ENCODE data around the gene MAP3K12. TPM values are rescaled to one million over a fixed set of nuclear protein-coding genes. Genes with fewer than 3 reads are reported as not detected.
A peak's percentile ranks its signal among the peaks of the same experiment; 100 is the strongest.

MAP3K12 gene
- total RNA-seq, 2 experiments from 2014 or later, result 6.0 to 8.2 TPM

DNA sequence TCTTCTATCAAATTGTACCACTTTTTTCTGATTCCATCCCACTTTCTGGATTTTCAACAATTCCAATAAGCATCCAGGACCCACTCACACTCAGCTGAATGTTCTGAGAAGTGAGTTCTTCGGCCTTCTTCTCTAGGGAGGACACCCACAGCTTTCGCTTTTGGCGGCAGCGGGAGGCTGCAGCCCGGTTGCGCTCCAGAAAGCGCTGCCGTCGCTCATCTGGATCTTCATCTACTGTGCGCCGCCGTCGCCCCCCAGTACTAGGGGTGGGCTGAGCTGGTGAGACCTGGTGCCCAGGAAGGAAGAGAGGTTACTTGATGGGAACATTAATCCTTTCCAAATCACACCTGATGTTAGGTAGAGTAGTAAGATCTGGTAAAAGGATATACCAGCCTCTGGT lies 25.2 kb upstream of the MAP3K12 start:
- peaks cover 13% of the 10 kb centered on the region for H3K36me3 Mint-ChIP-seq (ENCODE audit: low read depth)
- H3K9me3 Mint-ChIP-seq, result no peaks in the 10 kb centered on the region
- no peaks in the 10 kb centered on the region for H3K27me3 Mint-ChIP-seq (ENCODE audit: low read depth)
- intact Hi-C loops (cut with micrococcal nuclease), result no loop called here
- H3K4me3 Mint-ChIP-seq, result no peak overlapping the region
- CTCF ChIA-PET, result interaction anchor here (0.8 kb wide), 1 partner anchor 12 kb away, joined by 3 read pairs; no protein-coding TSS in a partner anchor
- DNase-seq, result no peak
- H3K4me1 Mint-ChIP-seq (ENCODE audit: low read depth), result no peaks in the 10 kb centered on the region
- H3K27ac Mint-ChIP-seq, result no peak overlapping the region

DNA sequence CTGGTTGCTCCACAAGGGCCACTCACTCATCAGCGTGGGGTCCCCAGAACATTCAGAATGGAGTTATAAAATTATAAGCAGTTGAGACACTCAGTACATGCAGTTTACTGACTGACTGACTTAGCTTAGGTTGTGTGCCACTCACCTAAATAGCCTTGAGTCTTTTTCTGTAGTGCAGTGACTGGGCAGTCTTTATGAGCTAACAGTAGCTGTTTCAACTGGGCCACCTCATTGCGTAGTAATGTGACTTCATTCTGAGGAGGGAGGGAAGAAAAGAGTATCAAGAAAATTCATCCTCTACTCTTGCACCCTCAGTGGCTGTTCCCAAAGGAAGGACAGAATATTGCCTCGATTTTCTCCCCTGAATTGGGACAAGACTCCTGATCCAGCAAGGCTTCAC lies 23.9 kb upstream of the MAP3K12 start:
- Mint-ChIP-seq H3K4me3 (no peak overlapping the region), H3K27ac (no peak overlapping the region), H3K36me3 (ENCODE audit: low read depth) (peaks cover 13% of the 10 kb centered on the region), H3K4me1 (ENCODE audit: low read depth) (no peaks in the 10 kb centered on the region), H3K9me3 (no peaks in the 10 kb centered on the region), H3K27me3 (ENCODE audit: low read depth) (no peaks in the 10 kb centered on the region)
- DNase-seq, result no peak
- intact Hi-C loops (cut with micrococcal nuclease), result no loop called here
- CTCF ChIA-PET, result interaction anchor here (0.6 to 3.8 kb wide), 3 partner anchors 14 to 223 kb away, joined by 3 to 21 read pairs (median 4); no protein-coding TSS in a partner anchor

DNA sequence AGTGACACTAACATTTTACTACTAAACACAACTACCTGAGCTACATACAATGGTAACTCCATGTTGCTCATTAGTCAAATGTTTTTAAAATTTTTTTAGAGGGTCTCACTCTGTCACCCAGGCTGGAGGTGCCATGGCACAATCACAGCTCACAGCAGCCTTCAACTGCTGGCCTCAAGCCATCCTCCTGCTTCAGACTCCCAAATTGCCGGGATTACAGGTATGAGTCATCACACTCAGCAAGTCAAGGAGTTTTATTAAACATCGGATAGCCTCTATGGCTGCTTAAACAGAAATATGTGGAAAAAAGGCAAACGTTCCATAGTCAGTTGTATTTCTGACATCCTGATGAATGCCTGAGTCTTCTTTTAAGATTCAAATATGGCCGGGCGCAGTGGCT lies 19.1 kb upstream of the MAP3K12 start:
- peaks cover 8% of the 10 kb centered on the region for H3K36me3 Mint-ChIP-seq (ENCODE audit: low read depth)
- H3K4me1 Mint-ChIP-seq (ENCODE audit: low read depth), result no peaks in the 10 kb centered on the region
- CTCF ChIA-PET, result interaction anchor here (0.7 to 1.8 kb wide), 2 partner anchors 10 to 184 kb away, joined by 4 to 7 read pairs; no protein-coding TSS in a partner anchor
- H3K27me3 Mint-ChIP-seq (ENCODE audit: low read depth), result no peaks in the 10 kb centered on the region
- no peak overlapping the region for H3K27ac Mint-ChIP-seq
- H3K9me3 Mint-ChIP-seq, result no peaks in the 10 kb centered on the region
- no peak overlapping the region for H3K4me3 Mint-ChIP-seq
- intact Hi-C loops (cut with micrococcal nuclease), result no loop called here
- DNase-seq, result no peak

DNA sequence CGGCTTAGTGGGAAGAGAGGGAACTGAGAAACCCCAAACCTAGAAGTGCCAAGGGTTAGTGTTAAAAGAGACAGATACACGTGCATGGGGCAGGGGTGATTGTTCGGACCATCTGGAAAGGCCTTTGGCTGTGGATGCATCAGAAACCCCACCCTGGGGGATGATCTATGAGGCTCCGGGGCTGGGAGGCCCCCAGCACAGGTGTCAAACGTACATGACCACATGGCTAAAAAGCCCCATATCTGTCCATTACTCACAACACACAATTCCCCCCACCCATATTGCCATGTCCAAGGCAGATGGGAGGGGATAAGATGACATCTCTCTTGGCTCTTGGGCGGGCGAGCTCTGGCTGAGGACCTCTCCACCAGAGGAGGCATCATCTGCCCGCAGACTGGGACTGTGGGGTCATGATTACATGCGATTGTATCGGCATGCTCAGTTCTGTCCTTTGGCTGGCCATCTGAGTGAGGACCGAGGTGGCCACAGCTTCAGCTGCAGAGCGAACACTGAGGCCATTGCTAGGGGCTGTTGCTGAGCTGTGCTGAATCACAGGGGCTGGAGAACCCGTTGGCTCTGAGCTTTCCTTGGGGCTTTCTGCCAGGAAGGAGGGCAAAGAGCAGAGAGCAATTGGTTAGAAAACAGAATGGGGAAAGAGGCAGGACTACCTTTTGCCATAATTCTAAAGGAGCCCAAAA lies 17.6 kb upstream of the MAP3K12 start:
- CTCF ChIA-PET, result interaction anchor here (1.8 kb wide), 1 partner anchor 8 kb away, joined by 7 read pairs; no protein-coding TSS in a partner anchor
- Mint-ChIP-seq H3K27me3 (ENCODE audit: low read depth) (no peaks in the 10 kb centered on the region), H3K36me3 (ENCODE audit: low read depth) (peaks cover 6% of the 10 kb centered on the region), H3K4me3 (no peak overlapping the region), H3K27ac (no peak overlapping the region), H3K9me3 (no peaks in the 10 kb centered on the region), H3K4me1 (ENCODE audit: low read depth) (no peaks in the 10 kb centered on the region)
- intact Hi-C loops (cut with micrococcal nuclease), result no loop called here
- no peak for DNase-seq

DNA sequence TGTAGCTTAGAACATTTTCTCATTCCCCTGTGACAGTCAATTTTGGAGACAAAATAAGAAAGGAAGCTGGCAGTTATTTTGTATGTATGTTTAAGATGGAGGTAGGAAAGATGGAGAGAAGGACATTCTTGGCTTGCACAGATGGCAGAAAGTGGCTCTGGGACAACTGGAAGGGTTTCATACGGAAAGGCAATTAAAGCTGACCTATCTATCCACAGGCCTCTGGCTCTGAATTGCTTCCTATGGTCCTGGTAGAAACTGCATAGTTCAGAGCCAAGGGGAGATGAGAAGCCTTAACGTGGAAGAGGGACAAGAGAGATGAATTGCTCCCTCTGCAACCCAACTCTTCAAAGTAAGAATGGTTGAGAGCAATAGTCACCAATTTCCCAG lies 16.0 kb upstream of the MAP3K12 start:
- Mint-ChIP-seq H3K27ac (no peak overlapping the region), H3K4me1 (ENCODE audit: low read depth) (no peaks in the 10 kb centered on the region), H3K4me3 (no peak overlapping the region), H3K36me3 (ENCODE audit: low read depth) (peaks cover 2% of the 10 kb centered on the region), H3K27me3 (ENCODE audit: low read depth) (no peaks in the 10 kb centered on the region), H3K9me3 (no peaks in the 10 kb centered on the region)
- CTCF ChIA-PET, result no interaction called here
- no peak for DNase-seq
- intact Hi-C loops (cut with micrococcal nuclease), result no loop called here

DNA sequence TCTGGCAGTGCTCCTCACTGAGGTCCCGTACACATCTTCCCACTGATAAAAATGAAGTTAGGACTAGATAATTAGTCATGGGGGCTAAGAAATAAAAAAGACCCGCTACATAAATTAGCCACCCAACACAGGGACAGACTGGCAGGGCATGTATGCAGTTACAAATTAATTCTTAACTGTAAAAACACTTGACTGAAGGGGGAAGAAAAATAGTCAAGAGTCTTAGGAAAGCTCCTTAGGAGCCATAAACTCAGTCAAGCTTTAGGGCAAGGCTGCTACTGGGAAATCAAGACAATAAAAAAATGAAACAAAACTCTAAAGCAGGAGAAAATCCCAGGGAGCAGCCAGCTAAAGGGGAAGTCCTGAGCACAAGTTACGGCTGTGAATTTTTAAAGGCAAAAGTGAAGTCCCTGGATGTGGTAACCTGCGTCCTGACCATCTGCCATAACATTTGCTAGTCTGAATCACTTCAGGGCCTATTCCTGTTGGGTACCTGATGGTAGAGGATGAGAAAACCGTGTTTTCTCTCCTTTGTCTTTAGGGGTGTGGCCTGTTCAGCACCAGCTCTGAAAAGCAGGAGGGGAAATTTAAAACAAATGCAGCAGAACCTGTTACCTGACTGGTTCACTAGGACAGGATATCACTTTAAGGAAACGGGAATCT lies 15.5 kb upstream of the MAP3K12 start:
- no peak overlapping the region for H3K27ac Mint-ChIP-seq
- CTCF ChIA-PET, result no interaction called here

DNA sequence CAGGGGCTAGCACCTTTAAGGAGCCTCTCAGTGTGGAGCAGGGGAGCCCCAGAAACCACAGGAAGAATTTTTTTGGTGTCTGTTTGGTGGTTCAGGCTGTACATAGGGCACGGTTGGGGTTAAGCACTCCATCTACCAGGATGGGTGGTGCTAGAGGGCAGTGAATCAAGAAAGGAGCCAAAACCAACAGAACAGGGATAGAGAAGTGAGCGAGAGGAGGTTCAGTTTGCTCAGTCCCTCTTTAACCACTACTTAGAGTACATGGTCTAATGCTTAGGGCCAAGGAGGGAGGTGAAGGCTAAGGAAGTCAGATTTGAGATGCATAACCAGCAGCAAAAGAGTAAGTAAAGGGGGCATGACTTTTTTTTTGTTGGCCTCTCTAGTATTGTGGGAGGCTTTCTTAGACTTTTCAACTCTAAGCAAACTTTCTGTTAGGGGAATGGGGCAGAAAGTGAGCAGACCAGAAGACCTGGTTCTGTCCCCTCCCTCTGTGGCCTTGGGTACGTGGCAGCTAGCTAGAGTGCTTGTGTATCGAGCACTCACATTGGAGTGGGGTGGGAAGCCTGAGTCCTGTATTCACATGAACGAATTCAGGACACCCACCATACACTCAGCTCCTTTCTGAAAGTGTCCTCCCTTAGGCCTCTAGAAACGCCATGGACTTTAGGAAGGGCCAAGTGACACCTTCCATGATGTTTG lies 14.6 kb upstream of the MAP3K12 start:
- no peak overlapping the region for H3K27ac Mint-ChIP-seq
- H3K36me3 Mint-ChIP-seq (ENCODE audit: low read depth), result no peaks in the 10 kb centered on the region
- no peaks in the 10 kb centered on the region for H3K9me3 Mint-ChIP-seq
- no peaks in the 10 kb centered on the region for H3K4me1 Mint-ChIP-seq (ENCODE audit: low read depth)
- intact Hi-C loops (cut with micrococcal nuclease), result no loop called here
- DNase-seq, result no peak
- no peak overlapping the region for H3K4me3 Mint-ChIP-seq
- no peaks in the 10 kb centered on the region for H3K27me3 Mint-ChIP-seq (ENCODE audit: low read depth)
- CTCF ChIA-PET, result no interaction called here

More for the DNA sequence above, 15.5 kb upstream of the MAP3K12 start:
- Mint-ChIP-seq H3K9me3 (no peaks in the 10 kb centered on the region), H3K36me3 (ENCODE audit: low read depth) (no peaks in the 10 kb centered on the region), H3K27me3 (ENCODE audit: low read depth) (no peaks in the 10 kb centered on the region), H3K4me1 (ENCODE audit: low read depth) (no peaks in the 10 kb centered on the region), H3K4me3 (no peak overlapping the region)
- DNase-seq, result no peak
- intact Hi-C loops (cut with micrococcal nuclease), result no loop called here

DNA sequence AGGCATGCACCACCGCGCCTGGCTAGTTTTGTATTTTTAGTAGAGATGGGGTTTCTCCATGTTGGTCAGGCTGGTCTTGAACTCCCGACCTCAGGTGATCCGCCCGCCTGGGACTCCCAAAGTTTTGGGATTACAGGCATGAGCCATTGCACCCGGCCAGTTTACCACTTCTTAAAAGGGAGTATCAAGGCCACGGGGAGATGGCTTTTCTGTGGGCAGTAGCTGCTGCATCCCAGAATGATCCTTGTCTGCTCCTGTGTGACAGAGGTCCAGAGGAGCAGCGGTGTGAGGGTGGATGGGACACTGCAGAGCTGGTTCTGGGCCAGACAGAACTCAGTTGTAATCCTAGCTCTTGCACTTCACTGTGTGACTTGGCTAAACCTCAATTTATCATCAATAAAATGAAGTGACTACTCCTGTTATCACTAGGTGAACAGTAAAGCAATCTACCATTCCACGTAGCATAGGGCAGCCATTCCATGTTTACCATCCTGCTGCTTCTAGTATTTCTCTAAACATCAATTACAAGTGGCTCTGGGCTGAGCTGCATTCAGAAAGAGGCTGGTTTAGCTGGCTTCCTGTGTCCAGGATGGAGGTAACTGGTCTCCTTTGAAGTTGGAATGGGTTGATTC lies 11.0 kb upstream of the MAP3K12 start:
- peaks cover 4% of the 10 kb centered on the region for H3K36me3 Mint-ChIP-seq (ENCODE audit: low read depth)
- CTCF ChIA-PET, result interaction anchor here (0.5 to 4.8 kb wide), 12 partner anchors 10 to 189 kb away, joined by 3 to 58 read pairs (median 8); partner anchors contain the start of genes AAAS, ATP5MC2, MAP3K12 and TARBP2
- H3K27ac Mint-ChIP-seq, result no peak overlapping the region

DNA sequence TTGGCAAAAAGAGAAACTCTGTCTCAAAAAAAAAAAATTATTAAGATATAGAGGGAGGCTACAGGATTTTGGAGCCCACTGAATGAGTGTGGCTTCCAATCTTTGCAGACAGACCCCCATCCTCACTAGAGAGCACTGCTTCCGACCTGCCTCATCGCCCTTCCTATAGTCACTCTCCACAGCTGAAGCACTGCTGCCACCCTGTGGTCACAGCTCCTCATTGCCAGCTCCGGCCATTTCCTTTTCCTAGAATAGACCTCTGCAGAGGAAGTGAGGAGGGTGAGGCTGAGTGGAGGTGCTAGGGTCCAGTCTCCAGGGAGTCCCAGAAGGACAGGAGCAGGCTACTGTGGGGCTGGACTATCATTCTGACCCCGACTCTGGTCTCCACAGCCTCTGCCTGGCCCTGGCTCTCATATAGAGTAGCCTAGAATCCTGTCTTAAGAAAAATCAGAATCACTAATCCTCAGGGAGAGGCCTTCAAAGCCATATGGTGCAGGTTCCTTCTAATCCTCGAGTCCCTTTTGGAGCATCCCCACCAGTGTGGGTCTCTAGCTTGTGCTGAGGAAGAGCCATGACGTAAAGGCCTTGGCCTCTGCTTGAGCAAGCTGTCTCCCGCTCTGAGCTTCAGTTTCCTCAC lies 9.4 kb upstream of the MAP3K12 start:
- H3K4me3 Mint-ChIP-seq, result no peak overlapping the region
- CTCF ChIA-PET, result interaction anchor here (0.6 to 4.8 kb wide), 45 partner anchors 8 to 483 kb away, joined by 3 to 58 read pairs (median 4); partner anchors contain the start of genes AAAS, AMHR2, ATP5MC2 and MAP3K12
- DNase-seq, result peak; percentile 93
- H3K36me3 Mint-ChIP-seq (ENCODE audit: low read depth), result peaks cover 4% of the 10 kb centered on the region
- H3K4me1 Mint-ChIP-seq (ENCODE audit: low read depth), result peaks cover 11% of the 10 kb centered on the region
- intact Hi-C loops (cut with micrococcal nuclease), result loop anchor here (1.0 kb wide), 4 partner anchors 15 to 184 kb away; no protein-coding TSS in a partner anchor
- no peaks in the 10 kb centered on the region for H3K27me3 Mint-ChIP-seq (ENCODE audit: low read depth)
- no peaks in the 10 kb centered on the region for H3K9me3 Mint-ChIP-seq
- peak overlapping the region; percentile 10 for H3K27ac Mint-ChIP-seq

More for the DNA sequence above, 11.0 kb upstream of the MAP3K12 start:
- intact Hi-C loops (cut with micrococcal nuclease), result no loop called here
- peaks cover 3% of the 10 kb centered on the region for H3K4me1 Mint-ChIP-seq (ENCODE audit: low read depth)
- H3K9me3 Mint-ChIP-seq, result no peaks in the 10 kb centered on the region
- no peaks in the 10 kb centered on the region for H3K27me3 Mint-ChIP-seq (ENCODE audit: low read depth)
- no peak for DNase-seq
- H3K4me3 Mint-ChIP-seq, result no peak overlapping the region

DNA sequence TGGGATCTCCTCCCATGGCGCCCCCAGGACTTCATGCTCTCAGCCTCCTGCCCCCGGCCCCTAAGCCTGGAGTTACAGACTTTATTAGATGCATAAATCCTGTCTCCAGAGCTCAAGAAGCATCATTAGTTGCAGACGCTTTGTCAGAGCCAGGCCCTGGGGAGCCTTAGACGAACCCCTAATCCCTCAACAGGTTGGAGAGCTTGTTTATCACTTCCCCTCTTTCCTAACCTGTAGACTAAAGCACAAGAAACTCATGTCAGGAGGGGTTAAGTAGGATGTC lies 8.3 kb upstream of the MAP3K12 start:
- no peak overlapping the region for H3K27ac Mint-ChIP-seq
- no peak overlapping the region for H3K4me3 Mint-ChIP-seq
- DNase-seq, result no peak
- peaks cover 16% of the 10 kb centered on the region for H3K4me1 Mint-ChIP-seq (ENCODE audit: low read depth)
- no peaks in the 10 kb centered on the region for H3K9me3 Mint-ChIP-seq
- CTCF ChIA-PET, result interaction anchor here (0.6 to 4.4 kb wide), 14 partner anchors 7 to 239 kb away, joined by 3 to 58 read pairs (median 7); partner anchors contain the start of genes AAAS, AMHR2, ATP5MC2 and MAP3K12
- no peaks in the 10 kb centered on the region for H3K27me3 Mint-ChIP-seq (ENCODE audit: low read depth)
- intact Hi-C loops (cut with micrococcal nuclease), result no loop called here
- H3K36me3 Mint-ChIP-seq (ENCODE audit: low read depth), result peaks cover 4% of the 10 kb centered on the region

DNA sequence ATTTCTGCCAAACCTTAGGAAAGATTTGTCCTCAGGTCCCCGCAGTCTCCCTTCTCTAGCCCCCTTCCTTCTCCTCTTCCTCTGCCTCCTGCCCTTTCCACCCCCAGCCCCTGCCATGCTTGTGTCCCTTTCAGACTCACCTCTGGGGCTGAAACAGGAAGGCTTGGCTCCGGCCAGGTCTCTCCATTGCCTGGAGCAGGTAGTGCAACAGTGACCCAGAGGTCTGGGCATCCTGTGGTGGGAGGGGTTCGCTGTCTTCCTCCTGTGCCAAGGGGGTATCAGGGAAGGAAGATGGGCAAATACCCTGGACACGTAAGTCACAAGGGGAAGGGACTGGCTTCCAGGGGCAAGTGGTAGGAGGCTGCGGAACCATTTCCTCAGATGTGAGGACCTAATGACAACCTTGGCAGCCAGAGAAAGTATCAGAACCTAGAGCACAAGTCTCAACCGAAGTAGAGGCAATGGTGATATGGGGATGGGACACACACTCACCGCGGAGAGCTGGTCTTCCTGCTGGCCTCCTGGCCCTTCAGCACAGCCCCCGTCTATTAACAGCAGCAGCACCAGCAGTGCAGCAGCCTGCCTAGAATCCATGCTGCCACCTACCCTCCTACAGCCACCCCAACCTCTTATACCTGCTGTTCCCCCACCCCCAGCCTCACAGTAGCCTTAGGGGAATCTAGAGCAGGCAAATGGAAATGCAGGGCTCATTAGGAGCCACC lies 7.8 kb upstream of the MAP3K12 start, which contains the start of gene NPFF:
NPFF (minus strand) TSS at position 604 of the 722 bp plus-strand sequence; CDS start at position 594, 10 bp downstream.
- no peak for DNase-seq
- peaks cover 4% of the 10 kb centered on the region for H3K36me3 Mint-ChIP-seq (ENCODE audit: low read depth)
- no peaks in the 10 kb centered on the region for H3K9me3 Mint-ChIP-seq
- intact Hi-C loops (cut with micrococcal nuclease), result no loop called here
- CTCF ChIA-PET, result interaction anchor here (0.9 to 3.9 kb wide), 5 partner anchors 9 to 169 kb away, joined by 3 to 58 read pairs (median 15); partner anchors contain the start of genes AMHR2 and ATP5MC2
- no peaks in the 10 kb centered on the region for H3K27me3 Mint-ChIP-seq (ENCODE audit: low read depth)
- H3K27ac Mint-ChIP-seq, result no peak within 1 kb of the TSS
- no peak within 1 kb of the TSS for H3K4me3 Mint-ChIP-seq
- peaks cover 19% of the 10 kb centered on the region for H3K4me1 Mint-ChIP-seq (ENCODE audit: low read depth)
